IPS-18c (cell line): Measurements from ENCODE around the gene VGLL3.

ENCODE experiments used
- H3K4me3 ChIP-seq: 2 replicates; pipeline ENCODE4 v1.7.0; 2013; ENCODE audit warnings: low read depth, mild to moderate bottlenecking, low read length, moderate library complexity; ENCODE audit not compliant: insufficient read depth
- H3K9me3 ChIP-seq: one replicate; pipeline ENCODE4 v1.6.1; 2013; ENCODE audit warnings: mild to moderate bottlenecking, low read length, moderate library complexity; ENCODE audit not compliant: control insufficient read depth, insufficient read depth

VGLL3 gene

GRCh38 chr3:86967062-86967461 is 23.9 kb downstream of the VGLL3 start:
- no peaks in the 10 kb centered on the region for H3K9me3 ChIP-seq
- H3K4me3 ChIP-seq = no peak overlapping the region

GRCh38 chr3:86965166-86965565 is 25.8 kb downstream of the VGLL3 start:
- no peaks in the 10 kb centered on the region for H3K9me3 ChIP-seq
- no peak overlapping the region for H3K4me3 ChIP-seq

- Histone ChIP-seq H3K4me3 (no peak overlapping the region), H3K9me3 (no peaks in the 10 kb centered on the region)
Measured at GRCh38 chr3:86963611-86964010, 27.3 kb downstream of the VGLL3 start.

DNA sequence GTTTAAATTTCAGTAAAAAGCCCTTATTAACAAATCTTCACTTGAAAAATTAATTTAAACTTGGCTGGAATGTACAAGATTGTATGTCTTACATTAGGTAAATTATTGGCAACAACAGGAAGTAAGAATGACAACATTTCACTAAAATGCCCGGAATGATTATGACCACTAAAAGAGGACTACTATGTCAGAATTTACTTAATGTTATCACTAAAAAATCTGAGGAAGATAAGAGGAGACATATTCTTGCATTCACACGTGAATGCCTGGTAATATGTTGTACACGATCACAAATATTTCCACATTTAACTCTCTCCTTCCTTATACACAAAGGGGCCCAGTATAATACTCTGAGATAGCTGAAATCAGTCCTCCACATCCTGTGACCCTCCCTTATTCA is 29.7 kb downstream of the VGLL3 start:
- no peaks in the 10 kb centered on the region for H3K9me3 ChIP-seq
- no peak overlapping the region for H3K4me3 ChIP-seq

DNA sequence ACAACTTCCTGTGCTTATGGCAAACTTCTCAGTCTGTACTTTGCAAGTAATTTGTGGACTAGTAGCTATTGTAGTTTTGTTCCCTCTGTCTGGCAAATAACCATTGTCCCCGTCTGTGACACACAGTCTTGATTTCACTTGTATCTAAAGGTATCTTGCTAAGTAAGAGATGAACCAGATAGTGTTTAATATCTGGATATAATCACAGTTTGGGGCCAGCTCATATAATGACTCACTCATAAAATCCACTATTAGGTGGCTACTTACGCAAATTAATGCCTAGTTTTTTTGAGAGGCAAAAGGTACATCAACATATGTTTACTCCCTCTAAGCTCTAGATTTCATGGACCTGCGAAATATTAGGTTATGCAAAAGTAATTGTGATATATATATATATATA is 30.4 kb downstream of the VGLL3 start:
- Histone ChIP-seq H3K4me3 (no peak overlapping the region), H3K9me3 (no peaks in the 10 kb centered on the region)

DNA sequence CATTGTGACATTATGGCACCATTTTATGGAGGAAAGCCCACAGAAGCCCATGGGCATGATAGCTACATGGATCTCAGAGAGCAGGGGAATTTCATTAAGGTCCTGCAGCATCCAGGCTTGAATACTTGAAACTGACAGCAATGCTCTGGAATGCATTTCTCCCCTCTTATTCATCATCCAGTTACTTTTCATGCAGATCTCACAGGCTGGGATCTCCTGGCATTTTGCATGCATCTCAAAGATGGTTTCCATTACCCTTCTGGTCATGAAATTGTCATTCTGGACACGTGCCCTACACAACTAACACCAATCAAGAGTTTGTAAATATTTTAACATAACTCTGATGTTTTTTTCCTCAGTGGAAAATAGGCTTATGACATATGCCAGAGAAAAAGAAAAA is 32.4 kb downstream of the VGLL3 start:
- H3K4me3 ChIP-seq = no peak overlapping the region
- H3K9me3 ChIP-seq = no peaks in the 10 kb centered on the region

- H3K4me3 ChIP-seq = no peak overlapping the region
- H3K9me3 ChIP-seq = no peaks in the 10 kb centered on the region
Measured at GRCh38 chr3:86954747-86955146, 36.2 kb downstream of the VGLL3 start.

- no peak overlapping the region for H3K4me3 ChIP-seq
- H3K9me3 ChIP-seq = no peaks in the 10 kb centered on the region
Measured at GRCh38 chr3:86954226-86954625, 36.7 kb downstream of the VGLL3 start.

- Histone ChIP-seq H3K4me3 (no peak overlapping the region), H3K9me3 (no peaks in the 10 kb centered on the region)
Measured at GRCh38 chr3:86951322-86951721, 39.6 kb downstream of the VGLL3 start.

GRCh38 chr3:86950717-86951116 is 40.2 kb downstream of the VGLL3 start:
- H3K4me3 ChIP-seq = no peak overlapping the region

DNA sequence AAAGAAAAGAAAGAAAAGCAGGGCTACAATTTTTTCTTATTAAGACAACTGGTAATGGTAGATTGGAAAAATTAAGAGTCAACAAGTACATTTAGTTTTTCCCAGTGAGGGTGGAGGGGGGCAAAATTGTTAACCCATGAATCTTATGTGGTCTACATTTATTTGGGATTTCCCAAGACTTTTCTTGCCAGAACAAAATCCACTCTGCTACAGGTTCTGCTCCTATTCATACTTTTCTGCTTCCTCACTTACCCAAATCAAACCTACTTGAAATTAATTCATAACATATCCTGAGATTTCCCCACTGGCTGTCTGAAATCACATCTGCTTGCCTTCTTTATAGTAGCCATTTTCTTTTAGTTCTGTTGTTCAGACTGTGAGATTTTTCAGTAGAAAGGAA is 41.1 kb downstream of the VGLL3 start:
- no peak overlapping the region for H3K4me3 ChIP-seq
- no peaks in the 10 kb centered on the region for H3K9me3 ChIP-seq

More at GRCh38 chr3:86950717-86951116, 40.2 kb downstream of the VGLL3 start:
- no peaks in the 10 kb centered on the region for H3K9me3 ChIP-seq

DNA sequence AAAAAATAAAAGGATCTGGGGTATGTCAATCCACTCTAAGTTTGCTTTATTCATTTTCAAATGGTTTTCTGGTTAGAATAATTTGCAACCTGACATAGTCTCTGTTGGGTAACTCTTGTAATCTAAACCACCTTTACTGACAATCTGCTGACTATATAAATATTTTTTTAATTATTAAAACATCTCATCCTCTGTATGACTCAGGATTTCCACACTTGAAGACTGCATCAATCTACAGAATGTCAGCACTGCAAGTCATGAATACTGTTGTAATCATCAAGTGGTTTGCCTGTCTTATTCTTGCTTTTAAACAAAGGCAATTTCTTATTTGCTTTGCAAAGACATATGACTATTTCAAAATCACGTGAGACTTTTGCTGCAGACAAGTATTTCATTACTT is 42.1 kb downstream of the VGLL3 start:
- no peak overlapping the region for H3K4me3 ChIP-seq

GRCh38 chr3:86942206-86942605 is 48.7 kb downstream of the VGLL3 start:
- no peak overlapping the region for H3K4me3 ChIP-seq
- H3K9me3 ChIP-seq = no peaks in the 10 kb centered on the region

More for the DNA sequence above, 42.1 kb downstream of the VGLL3 start:
- H3K9me3 ChIP-seq = no peaks in the 10 kb centered on the region

GRCh38 chr3:86938416-86939105 is 52.4 kb downstream of the VGLL3 start:
- no peaks in the 10 kb centered on the region for H3K9me3 ChIP-seq
- H3K4me3 ChIP-seq = no peak overlapping the region

DNA sequence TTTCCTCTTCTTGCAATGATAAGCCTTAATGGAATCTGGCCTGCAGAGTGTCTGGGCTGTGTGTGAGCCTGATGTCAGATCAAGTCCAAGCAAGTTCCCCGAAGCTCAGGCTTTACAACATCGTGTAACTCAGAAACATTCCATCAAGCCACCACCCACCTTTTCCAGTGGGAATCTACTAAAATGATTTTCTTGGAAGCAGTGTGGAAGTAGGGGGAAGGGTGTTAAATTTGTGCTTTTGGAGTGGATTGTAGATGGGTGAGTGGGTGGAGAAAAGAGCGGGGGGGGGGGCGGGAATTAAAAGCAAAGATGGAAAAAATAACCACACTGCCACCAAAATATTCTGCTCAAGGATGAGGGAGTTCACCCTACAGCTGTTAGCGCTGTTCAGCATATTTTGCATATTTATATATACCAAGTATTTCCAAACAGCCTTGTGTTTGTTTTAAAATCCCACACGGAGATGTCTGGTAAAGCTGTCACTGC is 53.6 kb downstream of the VGLL3 start:
- Histone ChIP-seq H3K4me3 (no peak overlapping the region), H3K9me3 (no peaks in the 10 kb centered on the region)

DNA sequence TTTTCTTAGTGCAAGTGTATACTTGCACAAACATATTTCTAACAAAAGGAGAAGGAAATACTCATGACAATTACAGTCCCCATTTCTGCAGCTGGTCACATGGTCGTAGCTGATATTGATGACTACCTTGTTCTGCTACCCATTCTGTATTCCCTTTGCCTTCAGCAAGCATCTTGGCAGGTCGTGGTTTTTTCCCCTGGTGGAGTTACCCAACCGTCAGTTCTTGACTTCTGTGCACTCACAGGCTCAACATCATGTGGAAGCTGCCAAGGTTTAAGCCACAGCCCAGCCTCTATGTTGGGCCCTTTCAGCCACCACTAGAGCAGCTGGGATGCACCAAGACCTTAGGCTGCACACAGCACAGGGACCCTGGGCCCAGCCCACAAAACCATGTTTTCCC is 56.1 kb downstream of the VGLL3 start:
- Histone ChIP-seq H3K9me3 (no peaks in the 10 kb centered on the region), H3K4me3 (no peak overlapping the region)

- no peaks in the 10 kb centered on the region for H3K9me3 ChIP-seq
- no peak overlapping the region for H3K4me3 ChIP-seq
Measured at GRCh38 chr3:86930831-86931230, 60.1 kb downstream of the VGLL3 start.

GRCh38 chr3:86930181-86930580 is 60.8 kb downstream of the VGLL3 start:
- no peak overlapping the region for H3K4me3 ChIP-seq

GRCh38 chr3:86929046-86929445 is 61.9 kb downstream of the VGLL3 start:
- Histone ChIP-seq H3K9me3 (no peaks in the 10 kb centered on the region), H3K4me3 (no peak overlapping the region)

More at GRCh38 chr3:86930181-86930580, 60.8 kb downstream of the VGLL3 start:
- no peaks in the 10 kb centered on the region for H3K9me3 ChIP-seq
